HCT116 (cell line): Measurements from ENCODE around the gene BPIFB1. TPM values are rescaled to one million over a fixed set of nuclear protein-coding genes. Genes with fewer than 3 reads are reported as not detected.

Experiments used
- ATAC-seq: fragments of 200-7000 bp; cut with Tn5 transposase; 2 replicates; pipeline ENCODE4 v1.9.1; 2020; ENCODE audit warnings: mild to moderate bottlenecking, moderate library complexity
- BruUV-seq: library from RNA; stranded (reverse); fragments of 400-500 nt; replicated peaks from 2 replicates; lab custom pipeline; 2021; lab: Mats Ljungman, UMichigan
- CTCF ChIA-PET: fragments of 300-600 bp; sonication (Branson Sonifier 250); formaldehyde crosslinking; loops from one replicate; lab custom pipeline; 2021; ENCODE audit warnings: antibody characterized with exemption; lab: Charles Lee
- POLR2A ChIA-PET: fragments of 300-600, 350-600 bp; sonication (Branson Sonifier 250); formaldehyde crosslinking; loops from one replicate; lab custom pipeline; 2021; ENCODE audit warnings: antibody characterized with exemption; lab: Charles Lee
- RAD21 ChIA-PET, 2 experiments: fragments of 300-600 bp; sonication (Branson Sonifier 250); formaldehyde crosslinking; loops; one replicate each; lab custom pipeline; 2023; ENCODE audit warnings: low total read pairs in 2 of 2; ENCODE audit not compliant: uncharacterized antibody in 2 of 2, unreplicated experiment in 2 of 2, low non-redundant PET in 1 of 2; lab: Charles Lee
- DNase-seq: peaks from one replicate; pipeline ENCODE4 v3.0.0-alpha.2; 2010; ENCODE audit warnings: low read depth, low spot score
- H2AFZ ChIP-seq: fragments of 200-600 bp; shearing (Covaris generic), sonication (generic); 2 replicates; pipeline ENCODE4 v1.6.1; 2017; ENCODE audit warnings: low read depth, mixed run types, mixed read lengths, antibody characterized with exemption, low read length; ENCODE audit not compliant: poor library complexity, severe bottlenecking
- H3K27ac ChIP-seq: 2 replicates; pipeline ENCODE4 v1.5.1; 2012; ENCODE audit warnings: low read depth, low read length
- H3K27me3 ChIP-seq: fragments of 200-600 bp; sonication (generic); 2 replicates; pipeline ENCODE4 v1.6.1; 2016; ENCODE audit warnings: mixed run types, low read length, mixed read lengths; ENCODE audit not compliant: insufficient read depth
- H3K36me3 ChIP-seq, 2 experiments: fragments of 200-500 bp in 1 of 2; fragments of 200-600 bp in 1 of 2; sonication (Bioruptor generic) in 1 of 2; sonication (generic) in 1 of 2; 2 replicates each; pipeline versions ENCODE4 v1.5.1 to v1.6.1; 2014 to 2016; ENCODE audit warnings: low read length in 2 of 2, inconsistent platforms in 1 of 2, mixed read lengths in 1 of 2, mixed run types in 1 of 2; ENCODE audit not compliant: insufficient read depth in 2 of 2, control insufficient read depth in 1 of 2
- H3K4me1 ChIP-seq, 2 experiments: fragments of 200-600 bp in 1 of 2; sonication (generic) in 1 of 2; 2 replicates each; pipeline versions ENCODE4 v1.5.1 to v1.6.1; 2012 to 2017; ENCODE audit warnings: low read length in 2 of 2, inconsistent platforms in 1 of 2, mild to moderate bottlenecking in 1 of 2, mixed read lengths in 1 of 2, mixed run types in 1 of 2, moderate library complexity in 1 of 2; ENCODE audit not compliant: insufficient read depth in 2 of 2, control insufficient read depth in 1 of 2
- H3K4me2 ChIP-seq: fragments of 200-600 bp; sonication (generic); 2 replicates; pipeline ENCODE4 v1.6.1; 2017; ENCODE audit warnings: mixed run types, low read length, mixed read lengths
- H3K4me3 ChIP-seq, 2 experiments: fragments of 200-600 bp in 1 of 2; sonication (generic) in 1 of 2; replicated peaks in 1 of 2; 2 replicates each; pipeline ENCODE4 v1.5.1; 2011 to 2016; ENCODE audit warnings: low read length in 2 of 2, control low read depth in 1 of 2, low read depth in 1 of 2, mild to moderate bottlenecking in 1 of 2, mixed read lengths in 1 of 2, mixed run types in 1 of 2
- H3K79me2 ChIP-seq: fragments of 200-600 bp; sonication (generic); 2 replicates; pipeline ENCODE4 v1.6.1; 2017; ENCODE audit warnings: mild to moderate bottlenecking, mixed run types, low read length, moderate library complexity, mixed read lengths; ENCODE audit not compliant: insufficient read depth
- H3K9ac ChIP-seq: fragments of 200-600 bp; sonication (generic); 2 replicates; pipeline ENCODE4 v1.6.1; 2016; ENCODE audit warnings: low read length, mixed read lengths
- H3K9me2 ChIP-seq: fragments of 200-600 bp; sonication (generic), shearing (Covaris generic); 2 replicates; pipeline ENCODE4 v1.6.1; 2017; ENCODE audit warnings: mixed run types, mild to moderate bottlenecking, moderate library complexity; ENCODE audit not compliant: insufficient read depth
- H3K9me3 ChIP-seq, 2 experiments: fragments of 200-500 bp in 1 of 2; fragments of 200-600 bp in 1 of 2; sonication (Bioruptor generic) in 1 of 2; sonication (generic) in 1 of 2; 2 replicates each; pipeline ENCODE4 v1.6.1; 2014 to 2017; ENCODE audit warnings: low read length in 2 of 2, mixed read lengths in 2 of 2, inconsistent platforms in 1 of 2, low read depth in 1 of 2, mild to moderate bottlenecking in 1 of 2, mixed run types in 1 of 2, moderate library complexity in 1 of 2; ENCODE audit not compliant: control insufficient read depth in 1 of 2, insufficient read depth in 1 of 2
- H4K20me1 ChIP-seq: fragments of 200-600 bp; sonication (generic), shearing (Covaris generic); 2 replicates; pipeline ENCODE4 v1.6.1; 2017; ENCODE audit warnings: mixed run types, mild to moderate bottlenecking, moderate library complexity; ENCODE audit not compliant: insufficient read depth
- CEBPB ChIP-seq: IDR thresholded peaks from 2 replicates; pipeline ENCODE4 v1.6.1; 2012; ENCODE audit warnings: low read depth
- CTCF ChIP-seq, 3 experiments: fragments of 200-600 bp in 1 of 3; sonication (generic) in 1 of 3; IDR thresholded peaks in 2 of 3; conservative IDR thresholded peaks in 1 of 3; 2 replicates each; pipeline ENCODE4 v1.5.1; 2012 to 2017; ENCODE audit warnings: low read depth in 2 of 3, low read length in 2 of 3, antibody characterized with exemption in 1 of 3, borderline replicate concordance in 1 of 3, control low read depth in 1 of 3, mild to moderate bottlenecking in 1 of 3, mixed read lengths in 1 of 3, mixed run types in 1 of 3, moderate library complexity in 1 of 3; ENCODE audit not compliant: insufficient read depth in 1 of 3
- ELF1 ChIP-seq: IDR thresholded peaks from 2 replicates; pipeline ENCODE4 v1.6.1; 2012; ENCODE audit warnings: low read depth, borderline replicate concordance
- EZH2phosphoT487 ChIP-seq: fragments of 200-600 bp; IDR thresholded peaks from 2 replicates; pipeline ENCODE4 v1.6.1; 2018; ENCODE audit warnings: antibody characterized with exemption, borderline replicate concordance
- FOSL1 ChIP-seq: IDR thresholded peaks from 2 replicates; pipeline ENCODE4 v1.6.1; 2012; ENCODE audit warnings: low read depth
- REST ChIP-seq: IDR thresholded peaks from 2 replicates; pipeline ENCODE4 v1.6.1; 2012; ENCODE audit warnings: low read depth
- SIN3A ChIP-seq: IDR thresholded peaks from 2 replicates; pipeline ENCODE4 v1.6.1; 2012; ENCODE audit warnings: low read depth
- SP1 ChIP-seq: IDR thresholded peaks from 2 replicates; pipeline ENCODE4 v1.6.1; 2012; ENCODE audit warnings: low read depth
- SRF ChIP-seq: IDR thresholded peaks from 2 replicates; pipeline ENCODE4 v1.6.1; 2012; ENCODE audit warnings: low read depth
- TCF7L2 ChIP-seq: IDR thresholded peaks from 2 replicates; pipeline ENCODE4 v1.7.0; 2011; ENCODE audit warnings: borderline replicate concordance, inconsistent platforms; ENCODE audit not compliant: insufficient read depth, insufficient read length; ENCODE audit errors: extremely low read depth
- YY1 ChIP-seq: IDR thresholded peaks from 2 replicates; pipeline ENCODE4 v1.6.1; 2011; ENCODE audit warnings: low read length, low read depth, moderate library complexity, mild to moderate bottlenecking; ENCODE audit not compliant: insufficient replicate concordance; ENCODE audit errors: extremely low read depth
- intact Hi-C: fragments of 100-400 bp; cut with micrococcal nuclease; formaldehyde crosslinking; loops from 2 replicates; pipeline ENCODE4 v1.10.0; 2022
- total RNA-seq: library from RNA; stranded (reverse); gene quantifications from one replicate; pipeline ENCODE4 v1.2.1, GENCODE V29; 2021; ENCODE audit not compliant: unreplicated experiment
- TF ChIP-seq, protein P1 (sequence below): IDR thresholded peaks from 2 replicates; pipeline ENCODE4 v1.6.1; 2012
- TF ChIP-seq, protein P2 (sequence below): IDR thresholded peaks from 2 replicates; pipeline ENCODE4 v1.6.1; 2011; ENCODE audit warnings: mild to moderate bottlenecking, low read length, moderate library complexity; ENCODE audit not compliant: insufficient replicate concordance; ENCODE audit errors: extremely low read depth

Gene BPIFB1
- total RNA-seq, 1 experiment from 2014 or later = 0.17 TPM

DNA sequence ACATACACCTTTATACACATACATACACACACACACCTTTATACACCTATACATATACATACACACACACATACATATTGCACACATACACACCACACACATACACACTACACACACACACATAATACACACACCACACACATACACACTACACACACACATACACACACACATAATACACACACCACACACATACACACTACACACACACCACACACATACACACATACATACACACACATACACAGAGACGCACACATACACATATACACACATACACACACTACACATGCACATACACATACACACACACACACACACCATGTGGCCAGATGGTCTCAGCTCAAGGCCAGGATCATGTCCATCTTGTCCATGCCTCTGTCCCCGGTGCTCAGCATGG is 25.7 kb downstream of the BPIFB1 start:
- Histone ChIP-seq H3K36me3 (no peaks in the 10 kb centered on the region), H3K4me2 (no peak overlapping the region), H3K9me3 (no peaks in the 10 kb centered on the region), H3K4me3 (no peak overlapping the region), H3K27me3 (no peaks in the 10 kb centered on the region), H3K79me2 (no peaks in the 10 kb centered on the region), H3K4me1 (peaks cover 5 to 18% of the 10 kb centered on the region in 2 experiments; a peak in 3 of 4 replicates), H3K9me2 (no peaks in the 10 kb centered on the region), H2AFZ (no peak overlapping the region), H3K9ac (no peak overlapping the region), H4K20me1 (no peaks in the 10 kb centered on the region), H3K27ac (no peak overlapping the region)
- intact Hi-C loops = no loop called here
- ChIA-PET POLR2A (no interaction called here), RAD21 (no interaction called here)
- DNase-seq (no peak), ATAC-seq (no peak)
- no TSS peak for BruUV-seq
- TF ChIP-seq, protein P1, sequence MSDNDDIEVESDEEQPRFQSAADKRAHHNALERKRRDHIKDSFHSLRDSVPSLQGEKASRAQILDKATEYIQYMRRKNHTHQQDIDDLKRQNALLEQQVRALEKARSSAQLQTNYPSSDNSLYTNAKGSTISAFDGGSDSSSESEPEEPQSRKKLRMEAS = no peak
- TF ChIP-seq EZH2phosphoT487 (no peak), CTCF (IDR thresholded peaks at IDR 0.05 in 2 of 3, conservative IDR thresholded peaks at IDR 0.05 in 1 of 3; ENCODE audit: borderline replicate concordance in 1 of 3, insufficient read depth in 1 of 3, low read depth in 2 of 3, low read length in 2 of 3) (no peak), SIN3A (no peak), FOSL1 (no peak), CEBPB (no peak), SRF (no peak), ELF1 (no peak), SP1 (no peak), YY1 (no peak), TCF7L2 (no peak), REST (no peak)
- TF ChIP-seq, protein P2, sequence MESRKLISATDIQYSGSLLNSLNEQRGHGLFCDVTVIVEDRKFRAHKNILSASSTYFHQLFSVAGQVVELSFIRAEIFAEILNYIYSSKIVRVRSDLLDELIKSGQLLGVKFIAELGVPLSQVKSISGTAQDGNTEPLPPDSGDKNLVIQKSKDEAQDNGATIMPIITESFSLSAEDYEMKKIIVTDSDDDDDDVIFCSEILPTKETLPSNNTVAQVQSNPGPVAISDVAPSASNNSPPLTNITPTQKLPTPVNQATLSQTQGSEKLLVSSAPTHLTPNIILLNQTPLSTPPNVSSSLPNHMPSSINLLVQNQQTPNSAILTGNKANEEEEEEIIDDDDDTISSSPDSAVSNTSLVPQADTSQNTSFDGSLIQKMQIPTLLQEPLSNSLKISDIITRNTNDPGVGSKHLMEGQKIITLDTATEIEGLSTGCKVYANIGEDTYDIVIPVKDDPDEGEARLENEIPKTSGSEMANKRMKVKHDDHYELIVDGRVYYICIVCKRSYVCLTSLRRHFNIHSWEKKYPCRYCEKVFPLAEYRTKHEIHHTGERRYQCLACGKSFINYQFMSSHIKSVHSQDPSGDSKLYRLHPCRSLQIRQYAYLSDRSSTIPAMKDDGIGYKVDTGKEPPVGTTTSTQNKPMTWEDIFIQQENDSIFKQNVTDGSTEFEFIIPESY = no peak
- TF ChIP-seq, all 23 proteins: peak for 0
- CTCF ChIA-PET = no interaction called here
